Subcutaneous abdominal adipose tissue (tissue), 5 donors: ENCODE results near the gene MTG2.

Experiments
- H3K27ac ChIP-seq: one replicate; pipeline ENCODE4 v1.7.0; 2013; ENCODE audit warnings: low read depth, mild to moderate bottlenecking, inconsistent platforms, low read length, moderate library complexity
- H3K27me3 ChIP-seq, 5 donors: one replicate each; pipeline ENCODE4 v1.7.0; 2013; ENCODE audit warnings: low read length in 5 of 5, inconsistent platforms in 1 of 5; ENCODE audit not compliant: control insufficient read depth in 5 of 5, insufficient read depth in 4 of 5
- H3K36me3 ChIP-seq, 5 donors: one replicate each; pipeline ENCODE4 v1.7.0; 2013; ENCODE audit warnings: low read length in 5 of 5; ENCODE audit not compliant: control insufficient read depth in 5 of 5, insufficient read depth in 5 of 5
- H3K4me1 ChIP-seq, 5 donors: one replicate each; pipeline ENCODE4 v1.7.0; 2013; ENCODE audit warnings: low read length in 5 of 5, mild to moderate bottlenecking in 3 of 5, moderate library complexity in 1 of 5; ENCODE audit not compliant: control insufficient read depth in 5 of 5, insufficient read depth in 5 of 5
- H3K4me3 ChIP-seq, 5 donors: one replicate each; pipeline ENCODE4 v1.7.0; 2013; ENCODE audit warnings: low read length in 5 of 5, low read depth in 1 of 5
- H3K9ac ChIP-seq, 5 donors: one replicate each; pipeline ENCODE4 v1.7.0; 2013; ENCODE audit warnings: low read length in 5 of 5, mild to moderate bottlenecking in 4 of 5, moderate library complexity in 3 of 5
- H3K9me3 ChIP-seq, 5 donors: one replicate each; pipeline ENCODE4 v1.7.0; 2013; ENCODE audit warnings: low read length in 5 of 5; ENCODE audit not compliant: control insufficient read depth in 5 of 5
- donor health status: healthy.
- donor health status: healthy.
- donor health status: healthy.
- donor health status: healthy.
- donor health status: healthy.

MTG2 gene

DNA sequence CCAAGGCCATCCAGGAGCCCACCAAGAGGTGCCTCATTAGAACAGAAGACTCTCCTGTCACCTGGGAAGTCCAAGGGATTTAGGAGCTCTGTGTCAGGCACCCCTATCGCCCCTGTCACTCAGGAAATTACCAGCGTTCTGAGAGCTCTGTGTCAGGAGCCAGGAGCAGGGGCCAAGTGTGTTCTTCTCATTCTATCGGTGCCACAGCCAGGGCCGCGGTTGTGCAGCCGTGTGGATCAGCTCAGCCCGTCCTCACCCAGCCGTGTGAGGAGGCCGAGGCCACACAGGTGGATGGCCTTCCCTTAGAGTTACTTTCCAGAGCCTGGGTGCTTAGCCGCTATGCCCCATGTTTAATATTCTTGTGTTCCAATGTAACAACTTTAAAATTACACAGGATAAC, 9.8 kb downstream of the MTG2 start:
- Histone ChIP-seq H3K4me1 (peaks cover 0 to 1% (median 1%) of the 10 kb centered on the region in 5 donors), H3K4me3 (no peak overlapping the region), H3K36me3 (peaks cover 2 to 46% (median 39%) of the 10 kb centered on the region in 5 donors), H3K9ac (no peak overlapping the region), H3K27me3 (no peaks in the 10 kb centered on the region), H3K27ac (no peak overlapping the region), H3K9me3 (no peaks in the 10 kb centered on the region)

DNA sequence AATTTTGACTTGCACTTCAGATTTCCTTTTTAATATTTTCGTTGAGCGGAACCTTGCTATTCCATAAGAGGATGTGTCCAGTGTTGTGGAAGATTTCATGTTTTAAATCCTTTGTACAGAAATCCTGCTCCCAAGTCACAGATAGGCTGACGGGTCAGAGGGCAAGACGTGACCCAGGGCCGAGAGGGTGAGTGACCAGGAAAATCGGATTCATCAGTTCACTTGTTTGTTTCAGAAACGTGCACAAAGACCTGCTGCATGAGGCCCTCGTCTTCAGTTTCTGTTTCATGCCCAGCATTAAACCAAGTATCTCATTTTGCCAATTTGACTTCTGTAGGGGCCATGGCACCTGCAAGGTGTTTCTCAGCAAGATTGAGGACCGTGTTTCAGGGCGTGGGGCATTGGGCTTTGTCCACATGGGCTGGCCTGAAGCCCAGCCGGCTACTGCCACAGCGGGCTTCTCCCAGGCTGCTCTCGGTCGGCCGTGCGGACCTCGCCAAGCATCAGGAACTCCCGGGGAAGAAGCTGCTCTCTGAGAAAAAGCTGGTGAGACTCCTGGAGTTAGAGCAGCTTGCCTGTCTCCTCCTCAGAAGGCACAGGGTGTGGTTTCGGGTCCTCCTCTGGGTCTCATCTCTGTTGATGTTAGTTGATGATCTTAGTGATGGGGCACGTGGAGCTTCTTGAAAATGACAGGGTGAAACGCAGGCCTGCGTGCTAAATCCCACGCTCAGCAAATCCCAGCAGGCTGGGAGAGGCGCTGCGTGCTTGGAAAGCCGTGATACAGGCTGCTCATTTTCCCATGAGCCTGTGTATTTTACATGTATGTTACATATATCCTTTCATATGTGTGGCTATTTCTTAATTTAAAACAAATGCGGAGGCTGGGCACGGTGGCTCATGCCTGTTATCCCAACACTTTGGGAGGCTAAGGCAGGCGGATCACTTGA, 10.5 kb downstream of the MTG2 start:
- no peaks in the 10 kb centered on the region for H3K4me1 ChIP-seq
- H3K9me3 ChIP-seq = no peaks in the 10 kb centered on the region
- H3K27ac ChIP-seq = no peak overlapping the region
- no peak overlapping the region for H3K9ac ChIP-seq
- no peaks in the 10 kb centered on the region for H3K27me3 ChIP-seq
- peaks cover 2 to 54% (median 46%) of the 10 kb centered on the region in 5 donors for H3K36me3 ChIP-seq
- no peak overlapping the region for H3K4me3 ChIP-seq

- no peaks in the 10 kb centered on the region for H3K4me1 ChIP-seq
- peaks cover 4 to 58% (median 54%) of the 10 kb centered on the region in 5 donors for H3K36me3 ChIP-seq
- no peak overlapping the region for H3K4me3 ChIP-seq
- no peaks in the 10 kb centered on the region for H3K9me3 ChIP-seq
- H3K27ac ChIP-seq = no peak overlapping the region
- H3K27me3 ChIP-seq = no peaks in the 10 kb centered on the region
- no peak overlapping the region for H3K9ac ChIP-seq
Measured at GRCh38 chr20:62195075-62195405, 12.2 kb downstream of the MTG2 start.

- Histone ChIP-seq H3K27ac (no peak overlapping the region), H3K9me3 (no peaks in the 10 kb centered on the region), H3K9ac (no peak overlapping the region), H3K27me3 (no peaks in the 10 kb centered on the region), H3K36me3 (peaks cover 6 to 64% (median 57%) of the 10 kb centered on the region in 5 donors), H3K4me3 (no peak overlapping the region), H3K4me1 (no peaks in the 10 kb centered on the region)
Measured at GRCh38 chr20:62195736-62196135, 12.9 kb downstream of the MTG2 start.

GRCh38 chr20:62196286-62196685, 13.5 kb downstream of the MTG2 start:
- Histone ChIP-seq H3K4me1 (no peaks in the 10 kb centered on the region), H3K9me3 (no peaks in the 10 kb centered on the region), H3K36me3 (peaks cover 6 to 65% (median 59%) of the 10 kb centered on the region in 5 donors), H3K27me3 (no peaks in the 10 kb centered on the region), H3K27ac (no peak overlapping the region), H3K4me3 (no peak overlapping the region), H3K9ac (no peak overlapping the region)

DNA sequence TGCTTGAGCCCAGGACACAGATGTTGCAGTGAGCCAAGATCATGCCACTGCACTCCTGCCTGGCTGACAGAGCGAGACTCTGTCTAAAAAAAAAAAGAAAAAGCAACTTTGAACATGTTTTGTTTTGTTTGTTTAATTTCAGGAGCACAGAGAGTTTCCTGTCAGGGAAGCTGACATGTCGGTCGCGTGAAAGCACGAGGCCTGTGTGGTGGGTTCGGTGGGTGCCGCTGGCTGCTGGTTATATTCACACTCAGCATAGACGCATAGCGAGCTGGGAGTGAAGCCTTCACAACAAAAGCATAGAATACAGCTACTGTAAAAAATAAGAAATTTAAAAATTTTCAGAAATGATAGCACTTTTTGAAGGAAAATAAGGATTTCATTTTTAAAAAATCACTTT, 14.5 kb downstream of the MTG2 start:
- Histone ChIP-seq H3K9ac (no peak overlapping the region), H3K4me3 (no peak overlapping the region), H3K36me3 (peaks cover 6 to 69% (median 64%) of the 10 kb centered on the region in 5 donors), H3K27me3 (no peaks in the 10 kb centered on the region), H3K27ac (no peak overlapping the region), H3K9me3 (no peaks in the 10 kb centered on the region), H3K4me1 (no peaks in the 10 kb centered on the region)

DNA sequence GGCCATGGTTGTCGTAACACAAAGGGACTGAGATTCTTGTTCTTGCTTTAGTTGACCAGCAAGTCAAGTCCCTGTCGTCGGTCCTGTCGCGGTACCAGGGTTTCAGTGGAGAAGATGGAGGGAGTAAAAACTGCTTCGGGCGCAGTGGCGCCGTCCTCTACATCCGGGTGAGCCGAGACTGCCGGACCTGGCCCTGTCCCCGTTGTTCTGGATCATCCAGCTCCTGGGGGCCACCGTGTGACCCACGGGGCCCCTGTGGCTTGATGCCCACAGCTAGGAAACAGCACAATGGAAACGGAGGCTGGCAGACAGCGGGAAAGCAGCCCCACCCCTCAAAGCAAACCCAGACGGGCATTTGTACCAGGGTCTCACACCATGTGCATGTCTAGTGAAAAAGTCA, 15.0 kb downstream of the MTG2 start:
- Histone ChIP-seq H3K36me3 (peaks cover 6 to 70% (median 63%) of the 10 kb centered on the region in 5 donors), H3K27me3 (no peaks in the 10 kb centered on the region), H3K27ac (no peak overlapping the region), H3K9ac (no peak overlapping the region), H3K9me3 (no peaks in the 10 kb centered on the region), H3K4me1 (no peaks in the 10 kb centered on the region), H3K4me3 (no peak overlapping the region)

DNA sequence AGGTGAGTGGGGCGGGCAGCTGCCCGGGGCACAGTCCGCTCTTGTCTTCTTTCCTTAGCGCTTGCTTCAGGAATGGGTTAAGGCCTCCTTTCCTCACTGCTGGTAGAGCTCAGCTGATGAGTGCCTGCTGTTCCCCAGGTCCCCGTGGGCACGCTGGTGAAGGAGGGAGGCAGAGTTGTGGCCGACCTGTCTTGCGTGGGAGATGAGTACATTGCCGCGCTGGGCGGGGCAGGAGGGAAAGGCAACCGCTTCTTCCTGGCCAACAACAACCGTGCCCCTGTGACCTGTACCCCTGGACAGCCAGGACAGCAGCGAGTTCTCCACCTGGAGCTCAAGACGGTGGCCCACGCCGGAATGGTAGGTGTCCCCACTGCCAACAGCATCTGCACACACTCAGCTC, 15.7 kb downstream of the MTG2 start:
- Histone ChIP-seq H3K36me3 (peaks cover 6 to 71% (median 59%) of the 10 kb centered on the region in 5 donors), H3K4me1 (peaks cover 0 to 6% (median 0%) of the 10 kb centered on the region in 5 donors), H3K4me3 (no peak overlapping the region), H3K9me3 (no peaks in the 10 kb centered on the region), H3K27me3 (no peaks in the 10 kb centered on the region), H3K27ac (no peak overlapping the region), H3K9ac (no peak overlapping the region)

GRCh38 chr20:62198931-62199330, 16.1 kb downstream of the MTG2 start:
- peaks cover 6 to 69% (median 56%) of the 10 kb centered on the region in 5 donors for H3K36me3 ChIP-seq
- H3K9me3 ChIP-seq = no peaks in the 10 kb centered on the region
- H3K9ac ChIP-seq = no peak overlapping the region
- H3K27ac ChIP-seq = no peak overlapping the region
- no peaks in the 10 kb centered on the region for H3K27me3 ChIP-seq
- H3K4me3 ChIP-seq = no peak overlapping the region
- H3K4me1 ChIP-seq = peaks cover 0 to 6% (median 0%) of the 10 kb centered on the region in 5 donors

GRCh38 chr20:62200491-62201172, 17.8 kb downstream of the MTG2 start:
- H3K4me3 ChIP-seq = no peak overlapping the region
- peaks cover 6 to 63% (median 55%) of the 10 kb centered on the region in 5 donors for H3K36me3 ChIP-seq
- H3K4me1 ChIP-seq = peaks cover 0 to 6% (median 0%) of the 10 kb centered on the region in 5 donors
- no peak overlapping the region for H3K9ac ChIP-seq
- no peaks in the 10 kb centered on the region for H3K9me3 ChIP-seq
- no peaks in the 10 kb centered on the region for H3K27me3 ChIP-seq
- no peak overlapping the region for H3K27ac ChIP-seq
